DOHH2 (cell line): ENCODE measurements around the gene MILR1.

Experiments
- H3F3A ChIP-seq: fragments of 200-600 bp; sonication (generic), shearing (Covaris generic); 2 replicates; pipeline ENCODE4 v1.6.0; 2016; ENCODE audit warnings: antibody characterized with exemption, mild to moderate bottlenecking; ENCODE audit not compliant: control insufficient read depth, insufficient read depth
- H3K27ac ChIP-seq: fragments of 200-600 bp; sonication (generic); 2 replicates; pipeline ENCODE4 v1.5.1; 2014; ENCODE audit warnings: low read depth, mild to moderate bottlenecking, low read length, moderate library complexity
- H3K27me3 ChIP-seq: fragments of 200-600 bp; sonication (generic); 2 replicates; pipeline ENCODE4 v1.6.1; 2014; ENCODE audit warnings: mild to moderate bottlenecking, low read length, mixed read lengths; ENCODE audit not compliant: control insufficient read depth
- H3K36me3 ChIP-seq: fragments of 200-600 bp; sonication (generic); 2 replicates; pipeline ENCODE4 v1.6.1; 2014; ENCODE audit warnings: mild to moderate bottlenecking, low read length, moderate library complexity, mixed read lengths; ENCODE audit not compliant: control insufficient read depth
- H3K4me1 ChIP-seq: fragments of 200-600 bp; sonication (generic); 2 replicates; pipeline ENCODE4 v1.6.1; 2014; ENCODE audit warnings: mild to moderate bottlenecking, low read length, mixed read lengths; ENCODE audit not compliant: control insufficient read depth
- H3K4me2 ChIP-seq: fragments of 200-600 bp; sonication (generic); 2 replicates; pipeline ENCODE4 v1.6.0; 2014; ENCODE audit warnings: mild to moderate bottlenecking, low read length, moderate library complexity
- H3K4me3 ChIP-seq: fragments of 200-600 bp; sonication (generic); 2 replicates; pipeline ENCODE4 v1.5.1; 2014; ENCODE audit warnings: mild to moderate bottlenecking, low read length, mixed read lengths
- H3K79me2 ChIP-seq: fragments of 200-600 bp; sonication (generic); 2 replicates; pipeline ENCODE4 v1.6.1; 2014; ENCODE audit warnings: mild to moderate bottlenecking, low read length, mixed read lengths; ENCODE audit not compliant: control insufficient read depth
- H3K9me2 ChIP-seq: fragments of 200-600 bp; sonication (generic); replicated peaks from 2 replicates; pipeline ENCODE4 v1.6.1; 2014; ENCODE audit warnings: mild to moderate bottlenecking, low read length, mixed read lengths; ENCODE audit not compliant: control insufficient read depth
- H3K9me3 ChIP-seq: fragments of 200-600 bp; sonication (generic); 2 replicates; pipeline ENCODE4 v1.6.1; 2014; ENCODE audit warnings: antibody characterized with exemption, low read length, mixed read lengths; ENCODE audit not compliant: control insufficient read depth, insufficient read depth
- H4K20me1 ChIP-seq: fragments of 200-600 bp; sonication (generic); 2 replicates; pipeline ENCODE4 v1.6.0; 2014; ENCODE audit warnings: low read depth, mild to moderate bottlenecking, antibody characterized with exemption, low read length, moderate library complexity; ENCODE audit not compliant: control insufficient read depth, insufficient read depth
- EZH2phosphoT487 ChIP-seq: fragments of 200-600 bp; sonication (generic); IDR thresholded peaks from 2 replicates; pipeline ENCODE4 v1.6.1; 2017; ENCODE audit warnings: borderline replicate concordance, mild to moderate bottlenecking, antibody characterized with exemption, low read length, moderate library complexity, mixed read lengths
- TF ChIP-seq, protein P1 (sequence below): fragments of 200-600 bp; sonication (generic); IDR thresholded peaks from one replicate; pipeline ENCODE4 v1.5.1; 2014; ENCODE audit warnings: antibody characterized with exemption, mild to moderate bottlenecking, low read depth, low read length; ENCODE audit not compliant: poor library complexity, severe bottlenecking

Gene MILR1, protein sequence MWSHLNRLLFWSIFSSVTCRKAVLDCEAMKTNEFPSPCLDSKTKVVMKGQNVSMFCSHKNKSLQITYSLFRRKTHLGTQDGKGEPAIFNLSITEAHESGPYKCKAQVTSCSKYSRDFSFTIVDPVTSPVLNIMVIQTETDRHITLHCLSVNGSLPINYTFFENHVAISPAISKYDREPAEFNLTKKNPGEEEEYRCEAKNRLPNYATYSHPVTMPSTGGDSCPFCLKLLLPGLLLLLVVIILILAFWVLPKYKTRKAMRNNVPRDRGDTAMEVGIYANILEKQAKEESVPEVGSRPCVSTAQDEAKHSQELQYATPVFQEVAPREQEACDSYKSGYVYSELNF

GRCh38 chr17:64448665-64449512 is at the start of gene MILR1:
MILR1 (plus strand) TSS chr17:64449115; CDS start chr17:64449169, 54 bp downstream.
- Histone ChIP-seq H3K9me2 (no peaks in the 10 kb centered on the region), H3K27me3 (no peaks in the 10 kb centered on the region), H3K27ac (peak within 1 kb of the TSS; percentile 92), H3K4me3 (peak within 1 kb of the TSS; percentile 99), H3K4me1 (peaks cover 55% of the 10 kb centered on the region), H3F3A (peaks cover 13% of the 10 kb centered on the region), H3K36me3 (peaks cover 43% of the 10 kb centered on the region), H3K9me3 (no peaks in the 10 kb centered on the region), H4K20me1 (no peaks in the 10 kb centered on the region), H3K4me2 (peak within 1 kb of the TSS; percentile 94), H3K79me2 (peaks cover 45% of the 10 kb centered on the region)
- no peak for TF ChIP-seq EZH2phosphoT487
- TF ChIP-seq, protein P1, sequence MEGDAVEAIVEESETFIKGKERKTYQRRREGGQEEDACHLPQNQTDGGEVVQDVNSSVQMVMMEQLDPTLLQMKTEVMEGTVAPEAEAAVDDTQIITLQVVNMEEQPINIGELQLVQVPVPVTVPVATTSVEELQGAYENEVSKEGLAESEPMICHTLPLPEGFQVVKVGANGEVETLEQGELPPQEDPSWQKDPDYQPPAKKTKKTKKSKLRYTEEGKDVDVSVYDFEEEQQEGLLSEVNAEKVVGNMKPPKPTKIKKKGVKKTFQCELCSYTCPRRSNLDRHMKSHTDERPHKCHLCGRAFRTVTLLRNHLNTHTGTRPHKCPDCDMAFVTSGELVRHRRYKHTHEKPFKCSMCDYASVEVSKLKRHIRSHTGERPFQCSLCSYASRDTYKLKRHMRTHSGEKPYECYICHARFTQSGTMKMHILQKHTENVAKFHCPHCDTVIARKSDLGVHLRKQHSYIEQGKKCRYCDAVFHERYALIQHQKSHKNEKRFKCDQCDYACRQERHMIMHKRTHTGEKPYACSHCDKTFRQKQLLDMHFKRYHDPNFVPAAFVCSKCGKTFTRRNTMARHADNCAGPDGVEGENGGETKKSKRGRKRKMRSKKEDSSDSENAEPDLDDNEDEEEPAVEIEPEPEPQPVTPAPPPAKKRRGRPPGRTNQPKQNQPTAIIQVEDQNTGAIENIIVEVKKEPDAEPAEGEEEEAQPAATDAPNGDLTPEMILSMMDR, result no peak

GRCh38 chr17:64399767-64400156 is 49.2 kb upstream of the MILR1 start:
- no peaks in the 10 kb centered on the region for H3K9me2 ChIP-seq
- no peak for TF ChIP-seq EZH2phosphoT487
- TF ChIP-seq, protein P1, result no peak
- no peak overlapping the region for H3K4me3 ChIP-seq
- H3K27me3 ChIP-seq, result no peaks in the 10 kb centered on the region
- no peaks in the 10 kb centered on the region for H3F3A ChIP-seq
- no peaks in the 10 kb centered on the region for H4K20me1 ChIP-seq
- no peaks in the 10 kb centered on the region for H3K9me3 ChIP-seq
- peaks cover 25% of the 10 kb centered on the region for H3K4me1 ChIP-seq
- H3K79me2 ChIP-seq, result no peaks in the 10 kb centered on the region
- H3K36me3 ChIP-seq, result no peaks in the 10 kb centered on the region
- H3K27ac ChIP-seq, result no peak overlapping the region
- no peak overlapping the region for H3K4me2 ChIP-seq

DNA sequence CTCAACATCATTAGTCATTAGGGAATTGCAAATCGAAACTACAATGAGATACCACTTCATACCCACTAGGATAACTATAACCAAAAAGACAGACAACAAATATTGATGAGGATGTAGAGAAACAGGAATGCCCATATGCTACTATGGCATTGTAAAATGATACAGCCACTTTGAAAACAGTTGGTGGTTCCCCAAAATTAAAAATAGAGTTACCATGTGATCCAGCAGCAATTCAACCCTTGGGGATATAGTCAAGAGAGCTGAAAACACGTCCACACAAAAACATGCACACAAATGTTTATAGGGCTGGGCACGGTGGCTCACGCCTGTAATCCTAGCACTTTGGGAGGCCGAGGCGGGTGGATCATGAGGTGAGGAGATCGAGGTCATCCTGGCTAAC is 48.3 kb upstream of the MILR1 start:
- Histone ChIP-seq H3K36me3 (no peaks in the 10 kb centered on the region), H3F3A (no peaks in the 10 kb centered on the region), H3K27me3 (no peaks in the 10 kb centered on the region), H3K79me2 (no peaks in the 10 kb centered on the region), H3K4me3 (no peak overlapping the region), H3K27ac (no peak overlapping the region), H3K9me2 (no peaks in the 10 kb centered on the region), H4K20me1 (no peaks in the 10 kb centered on the region), H3K9me3 (no peaks in the 10 kb centered on the region), H3K4me1 (peaks cover 31% of the 10 kb centered on the region), H3K4me2 (no peak overlapping the region)
- TF ChIP-seq EZH2phosphoT487, result no peak
- TF ChIP-seq, protein P1, result no peak
